CD8-positive, alpha-beta memory T cell (primary cell): ENCODE results near the gene HMGXB4. TPM values are rescaled to one million over a fixed set of nuclear protein-coding genes. Genes with fewer than 3 reads are reported as not detected.

Experiments
- CTCF ChIA-PET: fragments of 350-600 bp; sonication (Branson Sonifier 250); formaldehyde crosslinking; loops from one replicate; lab custom pipeline; 2021; ENCODE audit warnings: antibody characterized with exemption; lab: Charles Lee
- POLR2A ChIA-PET: fragments of 350-600 bp; sonication (Branson Sonifier 250); formaldehyde crosslinking; loops from one replicate; lab custom pipeline; 2021; ENCODE audit warnings: antibody characterized with exemption; lab: Charles Lee
- DNase-seq, 5 donors: peaks; one replicate each; pipeline versions ENCODE4 v3.0.0 to v3.0.0-alpha.2; 2020 to 2022; ENCODE audit warnings: mixed read lengths in 1 of 5
- H3K27ac ChIP-seq: one replicate; pipeline ENCODE4 v1.7.0; 2013; ENCODE audit warnings: low read depth, mild to moderate bottlenecking, low read length, moderate library complexity
- H3K27me3 ChIP-seq: 2 replicates; pipeline ENCODE4 v1.7.0; 2013; ENCODE audit warnings: low read length, mild to moderate bottlenecking; ENCODE audit not compliant: insufficient read depth, poor library complexity, severe bottlenecking
- H3K36me3 ChIP-seq: 2 replicates; pipeline ENCODE4 v1.7.0; 2013; ENCODE audit warnings: mild to moderate bottlenecking, low read length, moderate library complexity; ENCODE audit not compliant: insufficient read depth
- H3K4me1 ChIP-seq: 2 replicates; pipeline ENCODE4 v1.7.0; 2013; ENCODE audit warnings: mild to moderate bottlenecking, low read length, moderate library complexity; ENCODE audit not compliant: insufficient read depth
- H3K4me3 ChIP-seq: 2 replicates; pipeline ENCODE4 v1.7.0; 2013; ENCODE audit warnings: mild to moderate bottlenecking, low read length
- H3K9me3 ChIP-seq: 2 replicates; pipeline ENCODE4 v1.7.0; 2013; ENCODE audit warnings: mild to moderate bottlenecking, low read length
- H3K27ac Mint-ChIP-seq, 8 donors: one replicate each; pipeline ENCODE4 v1.8.0; 2020 to 2021; ENCODE audit warnings: mixed read lengths in 8 of 8, mild to moderate bottlenecking in 6 of 8, inconsistent platforms in 3 of 8, moderate library complexity in 3 of 8
- H3K27me3 Mint-ChIP-seq, 2 donors: one replicate each; pipeline ENCODE4 v1.8.0; 2020 to 2021; ENCODE audit warnings: mixed read lengths in 2 of 2, mild to moderate bottlenecking in 1 of 2, moderate library complexity in 1 of 2
- H3K36me3 Mint-ChIP-seq, 3 donors: one replicate each; pipeline ENCODE4 v1.8.0; 2020 to 2021; ENCODE audit warnings: mixed read lengths in 3 of 3, inconsistent platforms in 1 of 3, mild to moderate bottlenecking in 1 of 3
- H3K4me1 Mint-ChIP-seq, 3 donors: one replicate each; pipeline ENCODE4 v1.8.0; 2020 to 2021; ENCODE audit warnings: mixed read lengths in 3 of 3, inconsistent platforms in 1 of 3, mild to moderate bottlenecking in 1 of 3
- H3K4me3 Mint-ChIP-seq, 7 donors: one replicate each; pipeline ENCODE4 v1.8.0; 2020 to 2021; ENCODE audit warnings: mixed read lengths in 7 of 7, mild to moderate bottlenecking in 6 of 7, moderate library complexity in 4 of 7, inconsistent platforms in 2 of 7
- H3K9me3 Mint-ChIP-seq, 5 donors: one replicate each; pipeline ENCODE4 v1.8.0; 2020 to 2022; ENCODE audit warnings: mixed read lengths in 5 of 5, mild to moderate bottlenecking in 3 of 5, moderate library complexity in 2 of 5, inconsistent platforms in 1 of 5
- polyA plus RNA-seq: library from polyadenylated mRNA; unstranded; fragments of 300-500 nt; fragmentation: Illumina TruSeq; gene quantifications from one replicate; pipeline ENCODE4 v1.2.3, GENCODE V29; 2021
- total RNA-seq, 2 experiments: library from RNA; stranded (reverse); gene quantifications; one replicate each; pipeline ENCODE4 v1.2.3, GENCODE V29; 2021

HMGXB4 gene
- total and polyA plus RNA-seq, 3 experiments from 2014 or later = 13.7 to 35.9 (median 35.4) TPM

GRCh38 chr22:35218079-35218478 is 39.2 kb upstream of the HMGXB4 start:
- H3K4me1 ChIP-seq = no peaks in the 10 kb centered on the region
- CTCF ChIA-PET = no interaction called here
- DNase-seq = no peak

GRCh38 chr22:35219012-35219411 is 38.3 kb upstream of the HMGXB4 start:
- Mint-ChIP-seq H3K36me3 (peaks cover 0 to 1% (median 0%) of the 10 kb centered on the region in 3 donors), H3K9me3 (no peaks in the 10 kb centered on the region), H3K27me3 (peaks cover 14 to 28% of the 10 kb centered on the region in 2 donors), H3K27ac (no peak overlapping the region), H3K4me1 (no peaks in the 10 kb centered on the region), H3K4me3 (no peak overlapping the region)
- H3K4me1 ChIP-seq = no peaks in the 10 kb centered on the region
- no peaks in the 10 kb centered on the region for H3K36me3 ChIP-seq
- H3K9me3 ChIP-seq = no peaks in the 10 kb centered on the region
- no peak overlapping the region for H3K4me3 ChIP-seq
- H3K27me3 ChIP-seq = no peaks in the 10 kb centered on the region
- ChIA-PET POLR2A (no interaction called here), CTCF (no interaction called here)
- DNase-seq = no peak
- H3K27ac ChIP-seq = no peak overlapping the region

More at GRCh38 chr22:35218079-35218478, 39.2 kb upstream of the HMGXB4 start:
- no peak overlapping the region for H3K4me3 Mint-ChIP-seq
- H3K4me1 Mint-ChIP-seq = no peaks in the 10 kb centered on the region
- peaks cover 0 to 2% (median 0%) of the 10 kb centered on the region in 5 donors for H3K9me3 Mint-ChIP-seq
- no peak overlapping the region for H3K27ac Mint-ChIP-seq
- no peak overlapping the region for H3K27ac ChIP-seq
- peaks cover 17 to 30% of the 10 kb centered on the region in 2 donors for H3K27me3 Mint-ChIP-seq
- H3K9me3 ChIP-seq = no peaks in the 10 kb centered on the region
- H3K36me3 Mint-ChIP-seq = peaks cover 0 to 1% (median 0%) of the 10 kb centered on the region in 3 donors
- no peak overlapping the region for H3K4me3 ChIP-seq
- H3K36me3 ChIP-seq = no peaks in the 10 kb centered on the region
- POLR2A ChIA-PET = no interaction called here
- no peaks in the 10 kb centered on the region for H3K27me3 ChIP-seq

DNA sequence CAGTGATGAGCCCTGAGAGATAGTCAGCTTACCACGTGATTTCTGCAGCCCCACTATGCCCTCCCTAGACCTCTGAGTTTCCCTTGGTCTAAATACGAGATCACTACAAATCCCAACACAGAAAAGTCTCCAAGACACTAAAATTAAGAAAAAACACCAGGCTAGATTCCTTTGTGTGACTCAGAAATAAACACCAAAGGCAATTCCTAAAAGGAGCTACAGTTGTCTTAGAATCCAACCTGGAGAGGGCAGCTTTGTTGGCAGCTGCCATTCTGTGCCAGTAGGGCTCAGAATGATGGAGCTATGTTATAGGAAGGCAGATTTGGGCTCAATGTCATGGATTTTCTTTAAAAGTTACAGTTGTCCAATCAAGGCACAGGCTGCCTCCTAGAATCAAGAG is 37.1 kb upstream of the HMGXB4 start:
- H3K36me3 ChIP-seq = no peaks in the 10 kb centered on the region
- H3K27ac Mint-ChIP-seq = no peak overlapping the region
- no peak overlapping the region for H3K4me3 ChIP-seq
- H3K27me3 ChIP-seq = peaks cover 4% of the 10 kb centered on the region
- ChIA-PET CTCF (interaction anchor here (0.7 kb wide), 1 partner anchor 263 kb away, joined by 3 read pairs; no protein-coding TSS in a partner anchor), POLR2A (no interaction called here)
- H3K27ac ChIP-seq = no peak overlapping the region
- H3K4me3 Mint-ChIP-seq = no peak overlapping the region
- peaks cover 13 to 36% of the 10 kb centered on the region in 2 donors for H3K27me3 Mint-ChIP-seq
- H3K4me1 Mint-ChIP-seq = no peaks in the 10 kb centered on the region
- H3K9me3 Mint-ChIP-seq = no peaks in the 10 kb centered on the region
- no peak for DNase-seq
- H3K4me1 ChIP-seq = no peaks in the 10 kb centered on the region
- H3K9me3 ChIP-seq = no peaks in the 10 kb centered on the region
- H3K36me3 Mint-ChIP-seq = peaks cover 0 to 1% (median 0%) of the 10 kb centered on the region in 3 donors

DNA sequence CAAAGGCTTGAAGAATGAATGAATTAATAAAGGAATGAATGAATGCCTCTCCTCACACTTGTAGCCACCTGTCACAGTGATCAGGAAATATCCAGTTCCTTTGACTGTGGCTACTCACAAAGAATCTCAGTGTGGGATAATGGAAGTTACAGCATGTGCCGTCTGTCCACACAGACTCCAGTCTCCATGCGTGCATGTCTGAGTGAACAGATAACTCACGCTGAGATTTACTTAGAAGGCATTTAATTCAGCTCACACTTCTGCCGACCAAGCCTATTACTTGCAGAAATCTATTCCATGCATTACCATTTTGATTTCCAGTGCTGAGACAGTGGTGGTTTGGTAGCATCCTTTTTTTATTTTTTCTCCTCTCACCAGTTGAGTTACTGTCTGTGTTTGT is 32.3 kb upstream of the HMGXB4 start:
- Histone ChIP-seq H3K9me3 (no peaks in the 10 kb centered on the region), H3K27ac (no peak overlapping the region), H3K4me3 (no peak overlapping the region), H3K36me3 (no peaks in the 10 kb centered on the region), H3K27me3 (peaks cover 4% of the 10 kb centered on the region), H3K4me1 (no peaks in the 10 kb centered on the region)
- DNase-seq = no peak
- peaks cover 0 to 5% (median 0%) of the 10 kb centered on the region in 5 donors for H3K9me3 Mint-ChIP-seq
- H3K36me3 Mint-ChIP-seq = no peaks in the 10 kb centered on the region
- no peak overlapping the region for H3K27ac Mint-ChIP-seq
- no peaks in the 10 kb centered on the region for H3K4me1 Mint-ChIP-seq
- no peak overlapping the region for H3K4me3 Mint-ChIP-seq
- POLR2A ChIA-PET = no interaction called here
- peaks cover 8 to 40% of the 10 kb centered on the region in 2 donors for H3K27me3 Mint-ChIP-seq
- CTCF ChIA-PET = no interaction called here

DNA sequence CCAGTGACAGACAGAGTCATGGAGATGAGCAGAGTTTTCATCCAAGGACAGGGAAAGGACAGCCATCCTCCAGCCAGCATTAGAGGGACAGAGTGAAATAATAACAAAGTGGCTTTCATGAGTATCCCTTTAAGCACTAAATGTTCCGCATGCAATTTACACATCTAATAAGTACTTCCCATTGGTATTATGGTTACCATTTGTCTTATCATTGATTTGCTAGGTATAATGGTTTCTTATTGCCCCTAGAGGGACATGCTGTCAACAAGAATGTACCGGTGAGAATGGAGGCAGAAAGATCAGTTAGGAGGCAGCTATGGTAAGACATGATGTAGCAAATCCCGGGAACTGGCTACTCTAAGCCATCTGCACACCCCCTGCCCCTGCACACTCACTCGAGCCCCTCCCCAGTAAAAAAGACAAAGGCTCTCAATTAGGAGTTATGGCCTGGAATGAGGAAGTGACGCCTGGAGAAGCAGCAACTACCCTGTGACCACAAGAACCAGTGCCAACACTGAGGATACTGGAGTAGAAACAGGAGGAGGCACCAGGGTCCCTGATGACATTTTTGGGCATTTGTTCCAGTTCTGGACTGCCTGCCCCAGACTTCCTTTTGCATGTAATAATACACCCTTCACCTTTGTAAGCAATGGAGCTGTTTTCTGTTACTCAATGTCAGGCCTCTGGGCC is 30.2 kb upstream of the HMGXB4 start:
- H3K27ac Mint-ChIP-seq = no peak overlapping the region

DNA sequence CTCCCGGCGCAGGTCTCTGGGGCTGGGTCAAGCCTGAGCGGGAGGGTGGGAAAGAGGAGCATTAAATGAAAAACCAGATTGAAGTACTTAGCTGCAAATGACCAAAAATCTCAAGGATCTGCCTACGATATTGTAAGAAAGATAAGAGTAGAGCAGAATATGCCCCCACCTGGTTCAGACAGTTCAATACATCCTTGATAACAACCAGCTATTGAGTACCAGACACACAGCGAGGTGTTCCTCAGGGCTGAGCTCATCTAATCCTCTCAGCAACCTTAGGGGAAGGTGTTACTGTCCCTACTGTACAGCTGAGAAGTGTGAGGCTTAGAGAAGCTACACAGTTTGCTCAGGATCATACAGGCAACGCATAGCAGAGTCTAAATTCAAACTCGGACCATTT is 27.4 kb upstream of the HMGXB4 start:
- Histone ChIP-seq H3K9me3 (no peaks in the 10 kb centered on the region), H3K36me3 (no peaks in the 10 kb centered on the region), H3K27ac (no peak overlapping the region), H3K4me1 (no peaks in the 10 kb centered on the region), H3K27me3 (peaks cover 2% of the 10 kb centered on the region), H3K4me3 (no peak overlapping the region)
- ChIA-PET POLR2A (no interaction called here), CTCF (no interaction called here)
- Mint-ChIP-seq H3K9me3 (peaks cover 0 to 5% (median 0%) of the 10 kb centered on the region in 5 donors), H3K36me3 (no peaks in the 10 kb centered on the region), H3K27me3 (peaks cover 9 to 48% of the 10 kb centered on the region in 2 donors), H3K4me3 (no peak overlapping the region), H3K27ac (no peak overlapping the region), H3K4me1 (peaks cover 5 to 17% (median 13%) of the 10 kb centered on the region in 3 donors)
- DNase-seq = no peak

More for the DNA sequence above, 30.2 kb upstream of the HMGXB4 start:
- H3K36me3 ChIP-seq = no peaks in the 10 kb centered on the region
- no peak overlapping the region for H3K4me3 ChIP-seq
- no peak overlapping the region for H3K4me3 Mint-ChIP-seq
- ChIA-PET CTCF (no interaction called here), POLR2A (no interaction called here)
- no peaks in the 10 kb centered on the region for H3K9me3 ChIP-seq
- peaks cover 5 to 17% (median 13%) of the 10 kb centered on the region in 3 donors for H3K4me1 Mint-ChIP-seq
- H3K27ac ChIP-seq = no peak overlapping the region
- peaks cover 4% of the 10 kb centered on the region for H3K27me3 ChIP-seq
- no peaks in the 10 kb centered on the region for H3K36me3 Mint-ChIP-seq
- no peaks in the 10 kb centered on the region for H3K4me1 ChIP-seq
- no peak for DNase-seq
- H3K9me3 Mint-ChIP-seq = peaks cover 0 to 5% (median 0%) of the 10 kb centered on the region in 5 donors
- peaks cover 11 to 49% of the 10 kb centered on the region in 2 donors for H3K27me3 Mint-ChIP-seq

DNA sequence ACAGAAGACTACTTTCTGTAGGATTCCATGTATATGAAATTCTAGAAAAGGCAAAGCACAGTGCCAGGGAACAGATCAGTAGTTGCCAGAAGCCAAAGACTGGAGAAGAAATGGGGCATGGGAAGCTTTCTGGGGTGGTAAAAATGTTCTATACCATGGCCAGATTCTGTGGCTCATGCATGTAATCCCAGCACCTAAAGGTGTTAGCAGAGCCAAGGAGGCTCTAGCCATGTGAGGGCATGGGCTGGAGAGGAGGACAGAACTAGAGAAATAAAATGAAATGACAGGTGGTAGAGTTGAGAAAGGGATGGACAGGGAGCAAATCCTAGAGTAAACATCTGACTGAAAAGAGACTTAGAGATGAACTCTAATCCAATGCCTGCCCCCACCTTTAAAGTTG is 26.9 kb upstream of the HMGXB4 start:
- CTCF ChIA-PET = no interaction called here
- H3K4me3 Mint-ChIP-seq = peak overlapping the region in 1 of 7 donors; percentile 12

GRCh38 chr22:35230839-35231584 is 26.3 kb upstream of the HMGXB4 start:
- POLR2A ChIA-PET = no interaction called here
- Histone ChIP-seq H3K4me1 (no peaks in the 10 kb centered on the region), H3K27ac (peak overlapping the region; percentile 18), H3K4me3 (no peak overlapping the region), H3K36me3 (no peaks in the 10 kb centered on the region), H3K9me3 (no peaks in the 10 kb centered on the region), H3K27me3 (no peaks in the 10 kb centered on the region)
- DNase-seq = no peak
- Mint-ChIP-seq H3K36me3 (peaks cover 0 to 1% (median 0%) of the 10 kb centered on the region in 3 donors), H3K27me3 (peaks cover 9 to 54% of the 10 kb centered on the region in 2 donors), H3K9me3 (peaks cover 0 to 5% (median 2%) of the 10 kb centered on the region in 5 donors), H3K4me3 (no peak overlapping the region), H3K27ac (no peak overlapping the region), H3K4me1 (peaks cover 5 to 17% (median 13%) of the 10 kb centered on the region in 3 donors)
- CTCF ChIA-PET = interaction anchor here (1.0 to 1.3 kb wide), 6 partner anchors 10 to 80 kb away, joined by 3 to 5 read pairs (median 3); partner anchors contain the start of gene TOM1

More for the DNA sequence above, 26.9 kb upstream of the HMGXB4 start:
- Mint-ChIP-seq H3K9me3 (peaks cover 0 to 5% (median 1%) of the 10 kb centered on the region in 5 donors), H3K27ac (no peak overlapping the region), H3K36me3 (no peaks in the 10 kb centered on the region), H3K4me1 (peaks cover 5 to 17% (median 13%) of the 10 kb centered on the region in 3 donors), H3K27me3 (peaks cover 9 to 48% of the 10 kb centered on the region in 2 donors)
- no peaks in the 10 kb centered on the region for H3K36me3 ChIP-seq
- DNase-seq = no peak
- peak overlapping the region; percentile 18 for H3K27ac ChIP-seq
- no peaks in the 10 kb centered on the region for H3K4me1 ChIP-seq
- no peaks in the 10 kb centered on the region for H3K27me3 ChIP-seq
- no peak overlapping the region for H3K4me3 ChIP-seq
- no peaks in the 10 kb centered on the region for H3K9me3 ChIP-seq
- POLR2A ChIA-PET = no interaction called here
